Measurements from ENCODE around the gene RPGR. TPM values are rescaled to one million over a fixed set of nuclear protein-coding genes. Genes with fewer than 3 reads are reported as not detected.

RPGR gene
- total RNA-seq, 1 donor from 2014 or later, result 4.5 TPM

- intact Hi-C loops (cut with micrococcal nuclease), result no loop called here
- H3K36me3 ChIP-seq, result no peaks in the 10 kb centered on the region
- no peaks in the 10 kb centered on the region for H3K27me3 ChIP-seq (ENCODE audit: low read depth)
- H3K4me1 ChIP-seq, result no peaks in the 10 kb centered on the region
- no peak overlapping the region for H3K4me3 ChIP-seq
- TF ChIP-seq CTCF (IDR thresholded peaks at IDR 0.05; ENCODE audit: borderline replicate concordance), result no peak
- DNase-seq, result no peak
- no peaks in the 10 kb centered on the region for H3K9me3 ChIP-seq (replicated peaks)
- no peak overlapping the region for H3K27ac ChIP-seq (replicated peaks)
Observed at GRCh38 chrX:38285649-38286048, 41.7 kb downstream of the RPGR start.

GRCh38 chrX:38282049-38282448 is 45.3 kb downstream of the RPGR start:
- no peak overlapping the region for H3K27ac ChIP-seq (replicated peaks)
- TF ChIP-seq CTCF (IDR thresholded peaks at IDR 0.05; ENCODE audit: borderline replicate concordance), result peak; percentile 59
- no peaks in the 10 kb centered on the region for H3K27me3 ChIP-seq (ENCODE audit: low read depth)
- intact Hi-C loops (cut with micrococcal nuclease), result no loop called here
- DNase-seq, result peak; percentile 15
- H3K4me1 ChIP-seq, result no peaks in the 10 kb centered on the region
- H3K4me3 ChIP-seq, result no peak overlapping the region
- H3K9me3 ChIP-seq (replicated peaks), result no peaks in the 10 kb centered on the region
- H3K36me3 ChIP-seq, result no peaks in the 10 kb centered on the region

GRCh38 chrX:38279188-38279587 is 48.1 kb downstream of the RPGR start:
- H3K4me1 ChIP-seq, result no peaks in the 10 kb centered on the region
- no peaks in the 10 kb centered on the region for H3K27me3 ChIP-seq (ENCODE audit: low read depth)
- no peak overlapping the region for H3K27ac ChIP-seq (replicated peaks)
- no peak for TF ChIP-seq CTCF (IDR thresholded peaks at IDR 0.05; ENCODE audit: borderline replicate concordance)
- peaks cover under 1% of the 10 kb centered on the region for H3K36me3 ChIP-seq
- no peaks in the 10 kb centered on the region for H3K9me3 ChIP-seq (replicated peaks)
- intact Hi-C loops (cut with micrococcal nuclease), result no loop called here
- DNase-seq, result no peak
- no peak overlapping the region for H3K4me3 ChIP-seq

GRCh38 chrX:38278682-38279081 is 48.6 kb downstream of the RPGR start:
- H3K4me1 ChIP-seq, result no peaks in the 10 kb centered on the region
- no peaks in the 10 kb centered on the region for H3K27me3 ChIP-seq (ENCODE audit: low read depth)
- no peak overlapping the region for H3K27ac ChIP-seq (replicated peaks)
- no peaks in the 10 kb centered on the region for H3K9me3 ChIP-seq (replicated peaks)
- intact Hi-C loops (cut with micrococcal nuclease), result no loop called here
- peaks cover 5% of the 10 kb centered on the region for H3K36me3 ChIP-seq
- DNase-seq, result no peak
- no peak for TF ChIP-seq CTCF (IDR thresholded peaks at IDR 0.05; ENCODE audit: borderline replicate concordance)
- no peak overlapping the region for H3K4me3 ChIP-seq

- Histone ChIP-seq H3K36me3 (peaks cover 5% of the 10 kb centered on the region), H3K4me1 (no peaks in the 10 kb centered on the region), H3K4me3 (no peak overlapping the region), H3K9me3 (replicated peaks) (no peaks in the 10 kb centered on the region), H3K27ac (replicated peaks) (no peak overlapping the region), H3K27me3 (ENCODE audit: low read depth) (no peaks in the 10 kb centered on the region)
- DNase-seq, result no peak
- intact Hi-C loops (cut with micrococcal nuclease), result no loop called here
- no peak for TF ChIP-seq CTCF (IDR thresholded peaks at IDR 0.05; ENCODE audit: borderline replicate concordance)
Observed at GRCh38 chrX:38277802-38278201, 49.5 kb downstream of the RPGR start.

- peaks cover 5% of the 10 kb centered on the region for H3K36me3 ChIP-seq
- no peaks in the 10 kb centered on the region for H3K9me3 ChIP-seq (replicated peaks)
- DNase-seq, result no peak
- intact Hi-C loops (cut with micrococcal nuclease), result no loop called here
- H3K27me3 ChIP-seq (ENCODE audit: low read depth), result no peaks in the 10 kb centered on the region
- no peaks in the 10 kb centered on the region for H3K4me1 ChIP-seq
- H3K4me3 ChIP-seq, result no peak overlapping the region
- TF ChIP-seq CTCF (IDR thresholded peaks at IDR 0.05; ENCODE audit: borderline replicate concordance), result no peak
- no peak overlapping the region for H3K27ac ChIP-seq (replicated peaks)
Observed at GRCh38 chrX:38277136-38277535, 50.2 kb downstream of the RPGR start.
